ENCODE data around the gene CD2.

The CD2 gene, protein sequence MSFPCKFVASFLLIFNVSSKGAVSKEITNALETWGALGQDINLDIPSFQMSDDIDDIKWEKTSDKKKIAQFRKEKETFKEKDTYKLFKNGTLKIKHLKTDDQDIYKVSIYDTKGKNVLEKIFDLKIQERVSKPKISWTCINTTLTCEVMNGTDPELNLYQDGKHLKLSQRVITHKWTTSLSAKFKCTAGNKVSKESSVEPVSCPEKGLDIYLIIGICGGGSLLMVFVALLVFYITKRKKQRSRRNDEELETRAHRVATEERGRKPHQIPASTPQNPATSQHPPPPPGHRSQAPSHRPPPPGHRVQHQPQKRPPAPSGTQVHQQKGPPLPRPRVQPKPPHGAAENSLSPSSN

GRCh38 chr1:116754198-116754977, at the start of gene CD2:
CD2 (plus strand) TSS chr1:116754430; CDS start chr1:116754493, 63 bp downstream.
- no peak for DNase-seq (ENCODE audit: low spot score)

DNA sequence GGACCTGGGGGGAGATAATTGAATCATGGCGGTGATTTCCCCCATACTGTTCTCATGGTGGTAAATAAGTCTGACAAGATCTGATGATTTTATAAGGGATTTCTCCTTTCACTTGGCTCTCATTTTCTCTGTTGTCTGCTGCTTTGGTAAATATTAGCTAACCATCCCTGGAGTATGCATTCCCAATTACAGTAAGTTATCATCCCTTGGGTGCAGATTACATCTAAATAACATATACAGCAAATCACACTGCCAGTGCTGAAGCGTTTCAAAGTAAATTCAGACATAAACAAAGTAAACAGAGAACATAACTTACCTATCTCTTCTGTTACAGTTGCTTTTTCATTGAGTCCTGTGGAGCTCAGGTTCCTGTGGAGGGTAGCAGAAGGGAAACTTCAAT, 48.1 kb upstream of the CD2 start:
- DNase-seq (ENCODE audit: low spot score) = no peak

DNA sequence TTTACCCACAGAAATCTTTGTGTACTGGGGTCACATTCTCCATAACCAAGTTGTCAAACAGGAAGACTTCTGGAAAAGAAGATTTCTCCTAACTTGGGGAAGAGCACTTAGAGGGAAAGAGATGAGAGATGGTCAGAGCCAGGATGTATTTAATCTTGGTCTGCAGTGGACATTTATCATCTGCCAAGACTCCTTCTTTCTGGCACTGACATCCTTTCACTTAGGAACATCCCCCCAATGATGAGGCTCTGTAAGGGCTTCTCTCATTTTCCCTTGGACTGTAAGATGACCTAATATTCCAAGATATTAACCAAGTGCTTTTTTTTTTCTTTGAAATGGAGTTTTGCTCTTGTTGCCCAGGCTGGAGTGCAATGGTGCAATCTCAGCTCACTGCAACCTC, 47.4 kb upstream of the CD2 start:
- DNase-seq (ENCODE audit: low spot score) = no peak

DNA sequence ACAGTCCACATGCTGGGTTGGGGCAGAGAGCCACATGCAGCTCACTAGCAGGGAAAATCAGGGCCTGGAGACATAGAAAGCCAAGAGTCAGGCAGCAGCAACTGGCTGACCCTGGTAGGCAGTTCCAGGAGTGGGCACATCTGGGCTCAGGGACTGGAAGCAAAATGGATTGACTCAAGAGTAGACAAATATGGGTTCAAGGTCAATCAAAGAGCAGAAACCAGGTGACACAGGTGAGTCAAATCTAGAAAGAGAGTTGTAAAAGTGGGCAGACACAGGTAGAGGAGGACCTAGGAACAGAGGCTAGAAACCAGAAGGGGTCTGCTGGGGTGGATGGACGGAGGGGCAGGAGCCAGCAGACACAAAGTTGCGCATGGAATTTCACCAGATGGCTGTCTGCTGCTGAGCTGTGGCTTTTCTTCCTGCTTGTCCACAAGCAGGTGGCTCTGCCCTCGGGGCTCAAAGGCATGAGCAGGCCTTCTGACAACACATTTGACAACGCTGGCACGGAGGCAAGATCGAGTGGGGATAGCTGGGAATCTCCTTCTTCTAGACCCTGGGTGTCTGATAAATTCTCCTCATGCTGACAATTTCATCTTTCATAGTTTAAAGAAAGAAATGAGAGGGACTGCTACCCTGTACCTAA, 45.9 kb upstream of the CD2 start:
- no peak for DNase-seq (ENCODE audit: low spot score)

DNA sequence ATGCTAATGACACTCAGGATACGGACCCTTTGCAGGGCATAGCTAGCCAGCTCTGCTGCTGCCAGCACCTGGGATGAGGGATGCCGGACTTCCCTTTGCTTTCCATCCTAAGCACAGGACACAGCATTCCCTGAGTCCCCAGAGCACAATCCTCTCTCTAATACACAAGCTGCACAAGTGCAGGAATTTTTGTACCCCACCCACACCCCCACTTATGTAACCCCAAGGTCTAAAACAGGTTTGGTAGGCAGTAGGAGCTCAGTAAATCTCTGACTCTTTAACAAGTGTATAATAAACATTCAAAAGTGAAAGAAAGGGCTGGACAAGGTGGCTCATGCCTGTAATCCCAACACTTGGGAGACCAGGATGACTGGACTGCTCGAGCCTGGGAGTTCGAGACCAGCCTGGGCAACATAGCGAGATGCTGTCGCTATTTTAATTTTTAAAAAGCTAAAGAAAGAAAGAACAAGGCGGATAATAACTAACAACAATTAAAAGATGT, 44.5 kb upstream of the CD2 start:
- no peak for DNase-seq (ENCODE audit: low spot score)

GRCh38 chr1:116710420-116711262, 43.6 kb upstream of the CD2 start:
- no peak for DNase-seq (ENCODE audit: low spot score)

- DNase-seq (ENCODE audit: low spot score) = no peak
Measured at GRCh38 chr1:116711263-116711840, 42.9 kb upstream of the CD2 start.

DNA sequence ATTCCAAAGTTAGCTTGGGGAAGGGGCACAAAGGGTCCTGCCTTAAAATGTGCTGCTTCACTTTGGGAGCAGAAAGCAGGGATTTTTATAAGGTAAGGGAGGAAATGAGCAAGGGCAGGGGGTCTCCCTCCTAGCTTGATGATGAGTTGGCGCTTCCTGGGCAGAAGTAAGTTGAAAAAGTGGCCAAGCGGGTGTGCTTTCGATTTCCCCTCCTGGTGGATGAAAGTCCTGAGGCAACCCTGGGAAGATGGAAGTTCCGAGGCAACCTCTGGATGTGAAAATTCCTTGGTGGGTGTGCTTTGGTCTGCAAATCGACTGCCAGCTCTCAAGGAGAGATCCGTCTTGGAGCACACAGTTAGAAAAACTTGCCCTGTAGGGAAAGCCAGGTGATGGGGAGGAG, 41.7 kb upstream of the CD2 start:
- DNase-seq (ENCODE audit: low spot score) = no peak

- no peak for DNase-seq (ENCODE audit: low spot score)
Measured at GRCh38 chr1:116713474-116713873, 40.8 kb upstream of the CD2 start.

- DNase-seq (ENCODE audit: low spot score) = no peak
Measured at GRCh38 chr1:116716391-116716790, 37.8 kb upstream of the CD2 start.

GRCh38 chr1:116717318-116717717, 36.9 kb upstream of the CD2 start:
- DNase-seq (ENCODE audit: low spot score) = no peak

DNA sequence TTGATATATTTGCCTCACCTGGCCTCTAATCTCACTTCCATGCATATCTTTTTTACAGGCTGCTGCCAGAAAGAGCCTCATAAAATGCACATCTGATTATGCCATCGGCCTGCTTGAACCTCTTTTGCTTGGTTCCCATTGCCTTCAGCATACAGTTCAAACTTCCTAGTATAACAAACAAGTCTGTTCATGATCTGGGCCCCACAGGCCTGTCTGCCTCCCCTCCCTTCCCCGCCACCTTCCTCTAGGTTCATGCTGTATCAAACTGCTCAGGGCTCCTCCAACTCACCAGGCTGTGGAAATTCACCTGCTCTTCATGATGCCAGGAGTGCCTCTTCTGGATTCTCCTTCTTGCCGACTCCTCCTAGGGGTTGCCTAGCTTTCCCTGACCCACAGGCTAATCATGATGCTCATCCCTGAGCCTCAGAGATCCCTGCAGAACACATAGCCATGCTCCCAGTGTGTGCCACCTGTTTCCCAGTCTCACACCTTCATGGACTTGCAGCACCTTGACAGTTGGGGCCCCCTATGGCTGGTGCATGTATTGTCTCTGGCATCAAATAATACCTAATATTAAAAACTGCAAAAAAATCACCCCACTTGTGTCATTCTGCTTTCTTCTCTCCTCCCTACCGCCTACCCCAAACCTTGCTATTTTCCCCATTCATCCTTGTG, 33.7 kb upstream of the CD2 start:
- no peak for DNase-seq (ENCODE audit: low spot score)

DNA sequence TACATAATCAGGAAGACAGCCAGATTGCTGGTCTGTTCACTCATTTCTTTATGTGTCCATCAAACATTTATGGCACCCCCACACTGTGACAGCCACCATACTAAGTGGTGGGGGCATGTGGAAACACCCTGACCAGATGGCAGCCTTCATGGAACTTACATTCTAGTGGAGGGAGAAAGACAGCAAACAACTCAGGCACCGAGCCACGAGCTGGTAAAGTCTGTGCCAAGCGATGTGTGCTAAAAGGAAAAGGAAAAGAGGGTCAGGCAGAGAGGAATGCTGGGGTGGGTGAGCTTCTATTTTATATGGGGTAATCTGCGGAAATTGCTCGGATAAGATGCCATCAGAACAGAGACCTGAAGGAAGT, 33.2 kb upstream of the CD2 start:
- no peak for DNase-seq (ENCODE audit: low spot score)

DNA sequence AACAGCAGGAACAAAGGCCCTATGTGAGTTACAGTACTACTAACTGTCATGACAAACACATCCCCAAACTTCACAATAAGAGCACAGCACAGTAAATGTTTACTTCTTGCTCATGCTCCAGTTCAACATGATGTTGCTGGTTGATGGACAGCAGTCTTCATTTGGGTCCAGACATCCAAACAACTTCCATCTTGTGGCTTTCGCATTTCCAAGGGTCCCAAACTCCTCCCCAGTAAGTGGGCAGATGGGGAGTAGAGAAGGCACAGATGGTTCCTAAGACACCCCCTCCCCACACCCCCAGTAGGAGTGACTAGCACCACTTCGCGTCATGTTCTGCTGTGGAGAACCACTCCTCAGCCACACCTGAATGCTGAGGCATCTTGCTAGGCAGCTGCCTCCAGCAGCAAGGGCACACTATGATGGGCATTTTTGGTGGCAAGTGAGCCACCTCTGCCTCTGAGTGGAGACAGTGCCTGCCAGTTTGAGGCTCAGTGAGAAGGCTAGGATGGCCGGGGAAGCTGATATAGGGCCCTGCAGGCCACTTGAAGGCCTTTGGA, 32.7 kb upstream of the CD2 start:
- no peak for DNase-seq (ENCODE audit: low spot score)

DNA sequence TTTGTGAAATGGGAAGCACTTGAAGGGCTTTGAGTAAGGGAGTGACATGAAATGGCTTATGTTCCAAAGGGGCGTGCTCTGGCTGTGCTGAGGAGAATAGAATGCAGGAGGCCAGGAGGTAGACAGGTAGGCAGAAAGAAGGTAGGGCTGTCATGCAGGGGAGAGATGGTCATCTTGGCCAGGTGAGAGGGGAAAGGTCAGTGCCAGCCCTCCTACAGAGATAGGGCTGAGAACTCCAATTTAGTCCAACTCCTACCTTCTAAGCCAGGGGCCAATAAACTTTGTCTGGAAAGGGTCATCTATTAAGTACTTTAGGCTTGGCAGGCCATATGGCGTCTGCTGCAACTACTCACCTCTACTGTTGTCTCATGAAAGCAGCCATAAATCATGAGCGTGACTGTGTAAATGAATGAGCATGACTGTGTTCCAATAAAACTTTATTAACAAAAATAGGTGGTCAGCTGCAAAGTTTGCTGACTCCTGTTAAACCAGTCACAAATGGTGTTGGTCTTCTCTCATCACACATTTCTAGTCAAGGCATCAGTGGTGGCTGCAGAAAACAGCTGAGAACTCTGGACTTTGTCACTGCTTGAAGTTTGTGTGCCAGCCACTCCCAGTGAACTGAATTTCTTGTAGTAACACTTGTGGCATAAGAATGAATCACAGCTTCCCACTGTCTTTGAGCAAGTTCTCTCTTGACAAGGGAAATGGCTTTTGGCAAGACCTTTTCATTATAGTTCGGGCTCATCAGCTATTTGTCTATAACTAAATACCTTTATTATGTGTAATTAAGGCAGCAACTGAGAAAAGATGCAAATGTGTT, 32.0 kb upstream of the CD2 start:
- DNase-seq (ENCODE audit: low spot score) = no peak

GRCh38 chr1:116724765-116725375, 29.4 kb upstream of the CD2 start:
- peak; percentile 61 for DNase-seq (ENCODE audit: low spot score)

DNA sequence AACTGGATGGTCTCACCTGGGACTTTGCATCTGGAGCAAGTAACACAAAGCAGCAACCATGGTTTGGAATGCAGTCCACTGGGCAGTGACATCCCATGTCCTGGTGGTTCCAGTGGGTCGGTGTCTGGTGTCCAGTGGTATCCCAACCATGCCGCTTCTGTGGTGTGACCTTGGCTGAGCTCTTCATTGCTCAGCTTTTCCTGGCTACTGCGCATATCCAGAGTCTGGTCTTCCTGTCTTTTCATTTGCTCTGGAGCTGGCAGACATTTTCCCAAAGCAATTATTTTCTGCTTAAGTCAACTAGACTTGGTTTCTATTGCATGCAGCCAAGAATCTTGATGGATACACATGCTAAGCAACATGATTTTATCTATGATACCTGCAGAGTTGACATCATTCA, 28.4 kb upstream of the CD2 start:
- no peak for DNase-seq (ENCODE audit: low spot score)

GRCh38 chr1:116726872-116727820, 27.1 kb upstream of the CD2 start:
- no peak for DNase-seq (ENCODE audit: low spot score)
